ENCODE data around the gene LYPD6. TPM values are rescaled to one million over a fixed set of nuclear protein-coding genes. Genes with fewer than 3 reads are reported as not detected.
"Not testable (repeated sequence)": the region's sequence is repeated elsewhere in the genome, so short reads cannot be mapped to it uniquely, and the experiment has no call there.

The LYPD6 gene
- total RNA-seq, 1 experiment from 2014 or later: 1.2 TPM

DNA sequence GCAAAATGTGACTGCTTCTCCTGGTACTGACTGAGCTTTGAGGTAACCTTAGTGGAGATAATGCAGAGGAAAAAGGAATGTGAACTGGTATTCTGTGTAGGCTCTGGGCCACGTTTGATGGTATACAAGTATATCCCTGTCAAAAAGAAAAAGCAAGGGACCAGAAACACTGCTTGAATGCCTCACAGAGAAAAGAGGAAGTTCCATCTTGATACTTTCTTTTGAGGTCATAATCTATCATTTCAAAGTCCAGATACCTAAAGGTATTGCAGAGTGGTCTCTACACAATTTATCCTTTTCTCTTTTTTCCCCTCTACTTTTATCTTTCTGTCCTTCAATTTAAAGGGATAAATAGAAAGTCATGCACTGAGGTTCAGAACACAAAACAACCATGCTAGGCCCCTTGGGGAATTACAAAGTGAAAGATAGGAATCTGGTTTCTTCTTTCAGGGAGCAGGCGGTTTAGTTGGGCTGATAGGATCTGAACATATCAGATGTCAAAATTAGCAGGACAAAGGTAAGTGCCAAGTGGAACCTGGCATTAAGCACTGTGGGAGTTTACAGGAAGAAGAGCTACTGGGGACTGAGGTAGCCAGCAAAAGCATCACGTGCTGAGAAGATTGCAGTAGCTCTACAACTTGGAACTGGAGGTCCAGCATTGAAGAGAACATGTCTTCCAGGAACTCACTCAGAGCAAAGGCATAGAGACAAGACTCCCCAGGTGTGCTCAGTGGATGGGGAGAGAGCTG lies 121.2 kb downstream of the LYPD6 start:
- no peak for DNase-seq (ENCODE audit: low spot score)

DNA sequence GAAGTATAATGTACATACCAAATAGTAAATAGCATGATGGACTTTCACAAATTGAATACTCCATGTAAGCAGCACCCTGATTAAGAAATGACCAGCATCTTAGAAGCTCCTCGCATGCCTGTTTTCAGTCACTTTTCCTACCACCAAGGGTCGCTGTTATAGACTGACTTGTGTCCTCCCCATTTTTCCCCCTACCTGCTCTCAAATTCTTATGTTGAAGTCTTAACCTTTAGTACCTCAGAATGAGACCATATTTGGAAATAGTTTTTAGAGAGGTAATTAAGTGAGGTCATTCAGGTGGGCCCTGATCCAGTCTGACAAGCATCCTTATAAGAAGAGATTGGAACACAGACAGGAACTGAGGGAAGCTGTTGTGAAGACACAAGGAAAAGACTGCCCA lies 125.9 kb downstream of the LYPD6 start:
- peak; percentile 21 for DNase-seq (ENCODE audit: low spot score)

DNA sequence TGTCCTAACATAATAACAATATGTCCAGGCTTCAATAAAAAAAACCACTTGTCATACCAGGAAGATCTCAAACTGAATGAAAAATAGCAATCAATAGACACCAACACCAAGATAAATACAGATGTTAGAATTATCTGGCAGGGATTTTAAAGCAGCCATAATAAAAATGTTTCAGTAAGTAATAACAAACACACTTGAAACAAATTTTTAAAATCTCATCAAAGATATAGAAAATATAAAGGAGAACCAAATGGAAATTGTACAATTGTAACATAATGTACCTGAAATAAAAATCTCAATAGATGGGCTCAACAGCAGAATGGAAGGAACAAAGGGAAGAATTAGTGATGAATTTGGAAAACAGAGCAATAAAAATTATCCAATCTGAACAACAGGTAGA lies 128.1 kb downstream of the LYPD6 start:
- DNase-seq (ENCODE audit: low spot score): no peak

DNA sequence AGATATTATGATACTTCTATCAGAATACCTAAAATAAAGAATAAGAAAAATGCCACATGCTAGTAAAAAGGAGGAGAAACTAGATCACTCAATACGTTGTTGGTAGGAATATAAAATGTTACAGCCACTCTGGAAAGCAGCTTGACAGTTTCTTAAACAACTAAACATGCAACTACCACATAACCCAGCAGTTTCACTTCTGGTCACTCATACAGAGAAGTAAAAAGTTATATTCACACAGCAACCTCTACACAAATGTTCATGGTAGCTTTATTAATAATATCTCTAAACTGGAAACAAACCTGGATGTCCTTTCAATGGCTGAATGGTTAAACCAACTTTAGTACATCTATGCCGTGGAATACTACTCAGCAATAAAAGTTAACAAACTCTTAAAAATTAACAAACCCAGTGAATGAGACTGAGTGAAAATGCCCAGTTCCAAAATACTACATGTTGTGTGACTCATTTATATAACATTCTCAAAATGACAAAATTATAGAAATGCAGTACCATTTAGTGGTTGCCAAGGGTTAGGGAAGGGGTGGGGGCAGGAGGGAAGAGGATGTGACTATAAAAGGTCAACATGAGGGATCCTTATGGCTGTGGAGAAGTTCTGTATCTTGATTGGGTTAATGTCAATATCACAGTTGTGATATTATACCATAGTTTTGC lies 133.1 kb downstream of the LYPD6 start:
- no peak for DNase-seq (ENCODE audit: low spot score)

DNA sequence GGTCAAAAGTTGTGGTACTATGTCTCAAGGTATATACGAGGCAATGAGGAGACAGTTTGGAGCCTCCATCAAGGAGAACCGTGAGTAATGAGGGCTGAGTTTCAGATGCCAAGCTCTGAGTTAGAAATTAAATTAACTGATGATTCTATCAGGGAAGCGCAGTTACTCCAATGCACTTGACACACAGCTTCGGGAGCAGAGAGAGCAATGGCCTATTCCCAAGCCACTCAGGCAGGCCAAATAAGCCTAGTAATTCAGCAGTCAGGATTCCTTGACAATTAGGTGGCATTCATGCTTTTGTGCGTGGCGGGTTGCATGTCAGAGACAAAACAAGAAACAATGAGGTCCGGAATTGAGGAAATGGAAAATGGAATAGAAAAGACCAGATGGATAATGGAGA lies 134.0 kb downstream of the LYPD6 start:
- no peak for DNase-seq (ENCODE audit: low spot score)

DNA sequence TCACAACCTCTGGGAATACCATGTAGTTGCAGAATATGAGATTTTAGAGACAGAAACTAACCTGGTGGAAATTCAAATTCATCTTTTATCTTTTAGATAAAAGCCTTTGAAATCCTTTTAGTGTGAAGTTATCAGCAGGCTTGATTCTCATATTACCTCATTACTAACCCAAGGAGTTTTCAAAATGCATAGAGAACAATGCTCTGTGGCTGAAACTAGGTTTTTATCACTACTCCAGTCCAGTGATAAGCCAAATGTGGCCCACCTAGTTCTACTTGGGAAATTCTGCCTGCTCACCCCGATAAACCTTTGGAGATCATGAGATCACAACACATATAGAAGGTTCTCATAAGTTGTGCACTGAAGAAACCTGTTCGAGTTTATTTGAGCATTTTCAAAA lies 135.5 kb downstream of the LYPD6 start:
- no peak for DNase-seq (ENCODE audit: low spot score)

DNA sequence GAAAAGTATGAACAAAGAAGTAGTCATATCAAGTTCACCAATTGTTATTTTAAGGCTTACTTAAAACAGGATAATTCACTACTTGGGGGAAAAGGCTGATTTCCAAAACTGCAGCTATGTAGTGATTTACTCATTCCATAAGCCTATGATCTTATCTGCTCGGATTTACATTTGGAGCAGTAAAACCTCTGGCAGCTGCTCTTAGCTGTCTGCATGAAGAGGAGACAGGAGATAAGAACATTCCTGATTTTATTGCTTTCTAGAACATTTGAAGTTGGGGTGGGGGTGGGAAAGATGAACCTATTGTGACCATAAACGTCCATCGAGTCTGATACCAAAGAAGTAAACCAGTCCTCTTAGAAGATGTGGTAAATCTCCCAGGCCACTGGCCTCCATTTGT lies 136.2 kb downstream of the LYPD6 start:
- DNase-seq (ENCODE audit: low spot score): no peak

DNA sequence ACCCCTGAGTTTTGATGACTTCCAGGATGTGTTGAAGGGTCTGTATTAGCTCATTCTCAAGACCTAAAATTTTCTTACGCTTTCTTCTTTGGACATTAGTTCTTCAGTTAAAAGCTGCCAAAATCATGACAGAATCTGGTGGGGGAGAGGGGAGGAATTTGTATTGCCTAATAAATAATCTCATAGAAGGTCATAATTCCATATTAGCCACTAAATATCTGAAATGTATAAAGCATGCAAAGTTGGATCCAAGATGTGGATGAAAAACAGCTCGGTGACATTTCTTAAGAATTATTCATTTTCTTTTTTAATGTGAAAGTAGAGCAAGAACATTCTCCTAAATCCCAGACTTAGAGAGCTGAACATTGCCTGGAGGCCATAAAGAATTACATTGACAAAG lies 137.0 kb downstream of the LYPD6 start:
- DNase-seq (ENCODE audit: low spot score): no peak

DNA sequence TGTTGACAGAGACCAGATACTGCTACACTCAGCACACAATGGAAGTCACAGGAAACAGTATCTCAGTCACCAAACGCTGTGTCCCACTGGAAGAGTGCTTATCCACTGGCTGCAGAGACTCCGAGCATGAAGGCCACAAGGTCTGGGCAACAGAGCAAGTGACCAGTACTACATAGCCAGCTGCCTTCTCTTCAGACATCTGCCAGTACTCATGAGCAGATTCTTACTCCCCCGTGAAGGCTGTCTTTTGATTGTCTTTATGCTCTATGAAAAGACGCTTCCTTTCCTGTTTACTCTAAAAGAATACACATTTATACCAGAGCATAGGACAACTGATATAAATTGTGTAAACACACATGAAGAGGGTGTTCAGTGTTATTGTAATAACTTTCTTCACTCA lies 138.2 kb downstream of the LYPD6 start:
- no peak for DNase-seq (ENCODE audit: low spot score)

DNA sequence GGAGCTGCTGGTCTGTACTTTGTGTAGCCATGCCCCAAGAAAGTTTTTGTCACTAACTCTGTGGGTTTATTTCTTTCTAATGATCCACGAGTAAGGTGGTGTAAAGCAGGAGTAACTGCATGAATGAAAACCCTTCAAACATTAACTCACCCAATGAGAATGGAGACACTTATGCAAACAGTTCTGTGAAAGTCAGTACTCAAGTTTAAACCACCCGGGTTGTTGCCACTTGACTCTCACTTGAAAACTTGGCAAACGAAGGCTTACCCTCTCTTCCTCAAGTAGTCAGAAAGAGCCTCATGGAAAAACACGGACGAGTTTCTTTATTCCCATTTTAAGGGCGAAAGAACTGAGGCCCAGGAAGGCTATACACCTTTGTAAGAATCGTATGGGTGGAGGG lies 139.7 kb downstream of the LYPD6 start:
- DNase-seq (ENCODE audit: low spot score): no peak

DNA sequence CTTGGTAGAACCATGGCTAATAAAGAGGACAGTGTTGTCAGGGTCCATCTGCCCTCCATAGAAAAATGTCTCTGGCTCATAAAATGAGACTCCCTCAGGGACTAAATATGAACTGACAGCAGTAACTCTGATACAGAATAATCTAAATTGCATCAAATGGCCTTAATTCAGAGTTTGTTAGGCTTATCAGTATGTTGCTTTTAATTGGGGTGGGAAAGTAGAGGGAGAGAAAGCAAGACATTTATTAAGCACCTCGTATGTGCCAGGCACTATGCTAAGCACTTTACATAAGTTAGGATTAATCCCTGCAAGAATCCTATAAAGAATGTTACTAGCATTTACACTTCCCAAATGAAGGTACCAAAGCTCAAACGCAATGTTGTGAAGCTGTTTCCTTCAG lies 142.0 kb downstream of the LYPD6 start:
- DNase-seq (ENCODE audit: low spot score): no peak

DNA sequence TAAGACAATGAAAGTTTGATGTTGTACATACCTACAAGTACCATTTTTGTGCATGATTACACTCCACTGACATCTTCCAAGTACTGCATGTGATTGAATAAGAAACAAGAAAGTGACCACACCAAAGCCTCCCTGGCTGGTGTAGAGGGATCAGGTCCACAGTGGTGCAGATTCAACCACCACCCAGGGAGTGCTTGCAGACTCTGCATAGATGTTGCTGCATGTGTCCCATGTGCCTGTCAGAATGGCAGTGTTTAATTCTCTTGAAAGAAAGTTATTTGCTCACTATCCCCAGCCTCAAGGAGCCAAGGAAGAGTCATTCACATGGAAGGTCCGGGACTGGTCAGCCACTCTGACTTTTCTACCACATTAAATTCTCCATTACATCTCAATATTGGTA lies 142.7 kb downstream of the LYPD6 start:
- no peak for DNase-seq (ENCODE audit: low spot score)

DNA sequence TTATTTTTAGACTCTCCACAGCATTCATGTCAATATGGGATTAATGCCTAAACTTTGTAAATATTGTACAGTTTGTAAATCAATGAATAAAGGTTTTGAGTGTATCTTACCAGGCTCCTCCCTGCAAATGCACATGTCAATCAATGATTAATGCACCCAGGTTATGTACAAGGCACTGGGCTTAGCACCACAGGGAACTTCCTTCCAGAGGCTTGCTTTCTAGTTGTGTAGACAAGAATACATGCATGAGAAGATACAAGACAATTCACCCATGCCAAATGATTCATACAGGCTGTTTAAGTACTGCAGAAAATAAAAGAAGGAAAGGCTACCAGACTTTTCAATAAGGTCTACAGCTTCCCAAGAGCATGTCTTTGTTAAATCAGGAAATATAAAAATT lies 143.1 kb downstream of the LYPD6 start:
- DNase-seq (ENCODE audit: low spot score): no peak

DNA sequence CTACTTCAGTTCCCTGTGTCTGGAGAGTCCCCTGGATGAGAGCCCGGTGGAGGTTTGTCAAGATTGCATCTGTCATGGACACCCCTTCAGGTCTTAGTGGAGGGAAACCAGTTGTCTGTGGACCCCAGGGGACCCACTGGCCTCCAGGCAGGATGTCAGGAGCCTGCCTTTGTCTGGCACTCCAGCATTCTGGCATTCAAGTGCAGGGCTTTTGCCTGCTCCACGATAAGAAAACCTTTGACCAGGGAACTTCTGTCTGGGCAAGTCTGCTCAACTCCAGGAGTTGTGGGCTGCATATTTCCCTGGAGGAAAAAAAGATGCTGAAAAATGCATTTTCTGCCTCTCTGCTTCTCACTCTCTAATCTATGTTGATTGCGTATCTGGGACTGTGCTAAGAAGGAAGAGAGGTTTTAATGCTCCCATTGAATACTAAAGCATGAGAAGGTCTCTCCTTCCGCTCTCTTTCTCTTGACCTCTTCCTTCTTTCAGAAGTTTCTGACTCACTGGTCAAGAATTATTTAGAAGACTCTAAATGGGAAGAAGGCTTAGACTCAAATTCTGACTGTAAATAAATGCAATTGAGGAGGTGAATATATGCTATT lies 152.7 kb downstream of the LYPD6 start:
- no peak for DNase-seq (ENCODE audit: low spot score)

DNA sequence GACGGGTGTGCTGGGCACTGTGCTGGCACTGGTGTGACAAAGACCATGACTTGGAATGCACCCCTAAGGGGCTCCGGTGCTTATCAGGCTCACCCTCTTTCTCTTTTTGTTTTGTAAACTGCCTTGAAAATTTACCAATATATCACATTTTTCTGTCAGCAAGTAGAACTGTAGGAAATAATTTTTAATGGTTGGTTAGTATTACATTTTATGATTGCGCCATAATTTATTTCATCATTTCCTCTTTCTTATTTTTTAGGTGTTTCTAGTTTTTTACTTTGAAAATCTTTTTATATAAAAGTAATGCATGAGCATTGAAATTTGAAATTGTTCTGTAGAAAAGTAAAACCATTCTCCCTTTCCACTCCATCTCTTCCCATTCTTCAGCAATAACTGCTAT lies 156.3 kb downstream of the LYPD6 start:
- DNase-seq (ENCODE audit: low spot score): no peak

DNA sequence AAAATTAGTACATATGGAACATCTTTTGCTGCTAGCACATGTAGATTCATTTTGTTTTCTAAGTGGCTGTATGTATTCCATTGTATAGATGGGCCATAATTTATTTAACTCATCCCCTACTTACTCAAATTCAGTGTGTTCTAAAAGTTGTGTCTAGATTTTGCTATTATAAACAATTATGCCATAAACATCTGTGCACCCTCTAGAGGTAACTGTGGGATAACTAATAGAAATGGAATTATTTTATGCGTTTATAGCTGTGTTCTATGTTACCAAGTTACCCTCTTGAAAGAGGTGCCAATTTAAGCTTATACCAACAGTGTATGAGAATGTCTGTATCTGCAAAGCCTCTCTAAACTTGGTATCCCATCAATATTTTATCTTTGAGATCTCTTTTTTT lies 156.8 kb downstream of the LYPD6 start:
- DNase-seq (ENCODE audit: low spot score): peak; percentile 28

DNA sequence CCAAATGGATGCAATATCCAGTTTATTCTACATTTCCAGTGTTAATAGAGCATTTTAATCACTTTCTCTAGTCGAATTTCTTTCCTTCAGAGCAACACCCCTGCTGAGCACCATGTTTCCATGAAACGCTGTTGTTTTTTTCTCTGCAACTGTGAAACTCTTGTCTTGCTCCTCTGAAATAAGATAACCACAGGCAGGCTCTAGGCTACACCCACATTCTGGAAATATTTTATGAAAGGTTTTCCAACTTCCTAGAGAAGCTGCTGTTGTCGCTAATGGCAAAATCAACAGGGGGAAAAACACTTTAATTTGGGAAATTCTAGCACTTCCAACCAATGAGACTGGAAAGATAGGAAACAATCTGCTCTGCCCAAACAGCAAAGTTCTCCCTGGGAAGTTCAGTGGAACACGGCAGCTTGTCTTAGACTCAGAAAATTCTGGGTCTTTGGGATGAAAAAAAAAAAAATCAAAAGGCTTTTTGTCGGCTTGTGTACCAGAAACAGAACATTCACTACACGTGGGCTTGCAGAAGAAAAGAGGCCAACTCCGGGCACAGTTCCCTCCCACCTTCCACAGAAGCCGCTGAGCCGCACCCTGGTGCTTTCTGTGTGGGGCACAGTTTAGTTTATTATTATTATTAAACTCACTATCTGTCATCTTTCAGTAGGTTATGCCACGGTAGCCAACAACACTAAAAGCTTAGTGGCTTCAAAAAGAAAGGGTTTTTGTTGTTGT lies 158.5 kb downstream of the LYPD6 start:
- peak; percentile 25 for DNase-seq (ENCODE audit: low spot score)

DNA sequence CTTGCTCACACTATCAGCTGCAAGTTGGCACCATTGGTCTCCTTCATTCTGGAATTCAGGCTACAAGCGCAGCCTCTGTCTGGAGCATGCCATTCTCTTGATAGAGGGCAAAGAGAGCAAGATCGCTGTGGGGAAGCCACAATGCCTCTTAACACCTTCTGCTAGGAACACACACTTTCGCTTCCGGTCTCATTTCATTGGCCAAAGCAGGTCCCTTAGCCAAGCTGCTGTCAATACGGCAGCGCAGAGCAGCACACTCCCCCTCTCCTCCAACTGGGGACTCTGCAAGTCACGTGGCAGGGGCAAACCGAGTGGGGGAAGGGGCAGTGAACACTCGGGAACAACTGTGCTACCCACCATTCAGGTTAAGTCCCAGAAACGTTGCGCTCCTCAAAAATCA lies 159.1 kb downstream of the LYPD6 start:
- DNase-seq (ENCODE audit: low spot score): no peak

DNA sequence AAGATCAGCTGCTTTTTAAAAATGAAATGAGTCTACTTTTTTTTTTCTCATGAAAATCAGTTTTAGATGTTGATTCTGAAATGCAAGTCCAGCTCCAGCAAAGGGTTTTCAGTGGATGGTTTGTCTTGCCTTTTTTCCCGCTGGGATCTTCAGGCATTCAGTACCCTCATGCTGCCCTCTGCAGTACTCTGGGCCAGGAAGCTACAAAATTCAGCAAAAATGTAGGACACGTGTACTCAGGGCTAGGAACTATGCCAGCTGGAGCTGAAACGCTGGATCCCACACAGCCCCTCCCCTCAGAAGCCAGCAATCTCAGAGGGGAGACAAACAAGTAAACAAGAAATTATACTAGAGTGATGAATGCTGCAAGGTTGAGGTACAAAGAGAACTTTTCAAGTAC lies 159.9 kb downstream of the LYPD6 start:
- no peak for DNase-seq (ENCODE audit: low spot score)

DNA sequence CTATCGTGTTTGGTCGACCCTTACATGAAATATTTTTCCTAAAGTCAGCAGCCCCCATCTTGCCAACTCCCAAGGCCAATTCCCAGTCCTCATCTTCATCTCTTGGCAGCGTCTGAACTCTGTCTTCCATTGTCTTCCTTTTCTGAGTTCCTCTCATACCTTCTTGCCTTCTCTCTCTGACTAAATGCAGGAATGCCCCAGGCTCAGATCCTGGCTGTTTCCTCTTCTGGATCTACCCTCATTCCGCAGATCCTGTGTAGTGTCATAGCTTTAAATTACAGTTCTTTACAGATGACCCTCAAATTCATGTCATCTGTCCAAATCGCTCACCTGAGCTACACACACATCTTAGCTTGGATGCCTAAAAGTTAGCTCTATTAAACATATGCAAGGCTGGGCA lies 162.5 kb downstream of the LYPD6 start:
- no peak for DNase-seq (ENCODE audit: low spot score)

DNA sequence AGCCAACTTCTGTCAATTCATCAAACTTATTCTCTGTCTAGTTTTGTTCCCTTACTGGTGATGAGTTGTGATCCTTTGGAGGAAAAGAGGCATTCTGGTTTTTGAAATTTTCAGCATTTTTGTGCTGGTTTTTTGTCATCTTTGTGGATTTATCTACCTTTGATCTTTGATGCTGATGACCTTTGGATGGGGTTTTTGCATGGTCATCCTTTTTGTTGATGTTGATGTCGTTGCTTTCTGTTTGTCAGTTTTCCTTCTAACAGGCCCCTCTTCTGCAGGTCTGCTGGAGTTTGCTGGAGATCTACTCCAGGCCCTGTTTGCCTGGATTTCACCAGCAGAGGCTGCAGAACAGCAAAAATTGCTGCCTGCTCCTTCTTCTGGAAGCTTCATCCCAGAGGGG lies 168.8 kb downstream of the LYPD6 start:
- DNase-seq (ENCODE audit: low spot score): not testable (repeated sequence)

DNA sequence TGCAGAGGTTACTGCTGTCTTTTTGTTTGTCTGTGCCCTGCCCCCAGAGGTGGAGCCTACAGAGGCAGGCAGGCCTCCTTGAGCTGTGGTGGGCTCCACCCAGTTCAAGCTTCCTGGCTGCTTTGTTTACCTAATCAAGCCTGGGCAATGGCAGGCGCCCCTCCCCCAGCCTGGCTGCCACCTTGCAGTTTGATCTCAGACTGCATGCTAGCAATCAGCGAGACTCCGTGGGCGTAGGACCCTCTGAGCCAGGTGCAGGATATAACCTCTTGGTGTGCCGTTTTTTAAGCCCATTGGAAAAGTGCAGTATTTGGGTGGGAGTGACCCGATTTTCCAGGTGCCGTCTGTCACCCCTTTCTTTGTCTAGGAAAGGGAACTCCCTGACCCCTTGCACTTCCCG lies 176.4 kb downstream of the LYPD6 start:
- not testable (repeated sequence) for DNase-seq (ENCODE audit: low spot score)
